ENCODE results near the gene ABHD17B. TPM values are rescaled to one million over a fixed set of nuclear protein-coding genes. Genes with fewer than 3 reads are reported as not detected.

ABHD17B gene
- total RNA-seq, 1 experiment from 2014 or later: 11.6 TPM

GRCh38 chr9:71878327-71879274 lies 32.4 kb downstream of the ABHD17B start:
- BruUV-seq (replicated peaks): no TSS peak

GRCh38 chr9:71876829-71877228 lies 34.2 kb downstream of the ABHD17B start:
- H3K9ac ChIP-seq (ENCODE audit: low read length): no peak overlapping the region
- H3K27me3 ChIP-seq (ENCODE audit: low read length): no peaks in the 10 kb centered on the region
- no peak overlapping the region for H3K27ac ChIP-seq (ENCODE audit: low read length)
- peaks cover 11% of the 10 kb centered on the region; the same call in 1 of the 2 replicates for H3K36me3 ChIP-seq (ENCODE audit: low read depth, low read length)
- no peaks in the 10 kb centered on the region for H4K20me1 ChIP-seq (ENCODE audit: low read length)
- H3K4me2 ChIP-seq (ENCODE audit: low read length): no peak overlapping the region
- CTCF ChIA-PET: no interaction called here
- no peaks in the 10 kb centered on the region for H3K9me2 ChIP-seq (replicated peaks; ENCODE audit: low read length)
- 0 out of 2 replicates have a peak, but pooled peaks cover 6% of the 10 kb centered on the region for H3K4me1 ChIP-seq (ENCODE audit: insufficient read depth, low read length)
- no peaks in the 10 kb centered on the region for H3K9me3 ChIP-seq (ENCODE audit: low read length)
- intact Hi-C loops (cut with micrococcal nuclease): no loop called here
- DNase-seq (no peak), ATAC-seq (no peak)
- no peak overlapping the region for H3K4me3 ChIP-seq (ENCODE audit: low read length)
- no peak for TF ChIP-seq EZH2 (IDR thresholded peaks at IDR 0.05; ENCODE audit: low read length, unreplicated experiment)
- no peak overlapping the region for H2AFZ ChIP-seq (ENCODE audit: low read length)
- no TSS peak for BruUV-seq (replicated peaks)
- POLR2A ChIA-PET (ENCODE audit: unreplicated experiment): no interaction called here
- H3F3A ChIP-seq (ENCODE audit: low read length, unreplicated experiment): no peaks in the 10 kb centered on the region
- H3K79me2 ChIP-seq (ENCODE audit: low read length): peaks cover 65% of the 10 kb centered on the region

More at GRCh38 chr9:71878327-71879274, 32.4 kb downstream of the ABHD17B start:
- no peak overlapping the region for H3K9ac ChIP-seq (ENCODE audit: low read length)
- DNase-seq: no peak
- no peaks in the 10 kb centered on the region for H3K9me2 ChIP-seq (replicated peaks; ENCODE audit: low read length)
- intact Hi-C loops (cut with micrococcal nuclease): no loop called here
- H4K20me1 ChIP-seq (ENCODE audit: low read length): no peaks in the 10 kb centered on the region
- TF ChIP-seq EZH2 (IDR thresholded peaks at IDR 0.05; ENCODE audit: low read length, unreplicated experiment) (no peak), EZH2phosphoT487 (IDR thresholded peaks at IDR 0.05; ENCODE audit: borderline replicate concordance, low read length) (no peak), CTCF (conservative IDR thresholded peaks at IDR 0.05; ENCODE audit: low read depth, low read length) (no peak)
- 0 out of 2 replicates have a peak, but pooled peaks cover 6% of the 10 kb centered on the region for H3K4me1 ChIP-seq (ENCODE audit: insufficient read depth, low read length)
- no peak overlapping the region for H2AFZ ChIP-seq (ENCODE audit: low read length)
- ChIA-PET CTCF (no interaction called here), POLR2A (ENCODE audit: unreplicated experiment) (no interaction called here)
- no peaks in the 10 kb centered on the region for H3K9me3 ChIP-seq (ENCODE audit: low read length)
- peaks cover 11% of the 10 kb centered on the region; the same call in 1 of the 2 replicates for H3K36me3 ChIP-seq (ENCODE audit: low read depth, low read length)
- H3K27me3 ChIP-seq (ENCODE audit: low read length): no peaks in the 10 kb centered on the region
- H3K27ac ChIP-seq (ENCODE audit: low read length): no peak overlapping the region
- H3K4me3 ChIP-seq (ENCODE audit: low read length): no peak overlapping the region
- no peak overlapping the region for H3K4me2 ChIP-seq (ENCODE audit: low read length)
- no peaks in the 10 kb centered on the region for H3F3A ChIP-seq (ENCODE audit: low read length, unreplicated experiment)
- ATAC-seq: no peak
- peaks cover 74% of the 10 kb centered on the region for H3K79me2 ChIP-seq (ENCODE audit: low read length)

- H3K27ac ChIP-seq (ENCODE audit: low read length): no peak overlapping the region
- H3K36me3 ChIP-seq (ENCODE audit: low read depth, low read length): peaks cover 11% of the 10 kb centered on the region; the same call in 1 of the 2 replicates
- H3K9me3 ChIP-seq (ENCODE audit: low read length): no peaks in the 10 kb centered on the region
- H3K9me2 ChIP-seq (replicated peaks; ENCODE audit: low read length): no peaks in the 10 kb centered on the region
- no peak overlapping the region for H3K4me3 ChIP-seq (ENCODE audit: low read length)
- H2AFZ ChIP-seq (ENCODE audit: low read length): no peak overlapping the region
- DNase-seq (no peak), ATAC-seq (no peak)
- BruUV-seq (replicated peaks): no TSS peak
- no peaks in the 10 kb centered on the region for H3F3A ChIP-seq (ENCODE audit: low read length, unreplicated experiment)
- TF ChIP-seq CTCF (conservative IDR thresholded peaks at IDR 0.05; ENCODE audit: low read depth, low read length) (no peak), EZH2 (IDR thresholded peaks at IDR 0.05; ENCODE audit: low read length, unreplicated experiment) (no peak), EZH2phosphoT487 (IDR thresholded peaks at IDR 0.05; ENCODE audit: borderline replicate concordance, low read length) (no peak)
- no peaks in the 10 kb centered on the region for H4K20me1 ChIP-seq (ENCODE audit: low read length)
- peaks cover 58% of the 10 kb centered on the region for H3K79me2 ChIP-seq (ENCODE audit: low read length)
- ChIA-PET CTCF (no interaction called here), POLR2A (ENCODE audit: unreplicated experiment) (no interaction called here)
- intact Hi-C loops (cut with micrococcal nuclease): no loop called here
- H3K9ac ChIP-seq (ENCODE audit: low read length): no peak overlapping the region
- H3K4me1 ChIP-seq (ENCODE audit: insufficient read depth, low read length): 0 out of 2 replicates have a peak, but pooled peaks cover 6% of the 10 kb centered on the region
- H3K4me2 ChIP-seq (ENCODE audit: low read length): no peak overlapping the region
- no peaks in the 10 kb centered on the region for H3K27me3 ChIP-seq (ENCODE audit: low read length)
Measured at GRCh38 chr9:71876106-71876505, 34.9 kb downstream of the ABHD17B start.
